Measurements from ENCODE around the gene SNN. TPM values are rescaled to one million over a fixed set of nuclear protein-coding genes. Genes with fewer than 3 reads are reported as not detected.

The SNN gene
- polyA plus RNA-seq, 1 donor from 2014 or later, result 176 TPM

DNA sequence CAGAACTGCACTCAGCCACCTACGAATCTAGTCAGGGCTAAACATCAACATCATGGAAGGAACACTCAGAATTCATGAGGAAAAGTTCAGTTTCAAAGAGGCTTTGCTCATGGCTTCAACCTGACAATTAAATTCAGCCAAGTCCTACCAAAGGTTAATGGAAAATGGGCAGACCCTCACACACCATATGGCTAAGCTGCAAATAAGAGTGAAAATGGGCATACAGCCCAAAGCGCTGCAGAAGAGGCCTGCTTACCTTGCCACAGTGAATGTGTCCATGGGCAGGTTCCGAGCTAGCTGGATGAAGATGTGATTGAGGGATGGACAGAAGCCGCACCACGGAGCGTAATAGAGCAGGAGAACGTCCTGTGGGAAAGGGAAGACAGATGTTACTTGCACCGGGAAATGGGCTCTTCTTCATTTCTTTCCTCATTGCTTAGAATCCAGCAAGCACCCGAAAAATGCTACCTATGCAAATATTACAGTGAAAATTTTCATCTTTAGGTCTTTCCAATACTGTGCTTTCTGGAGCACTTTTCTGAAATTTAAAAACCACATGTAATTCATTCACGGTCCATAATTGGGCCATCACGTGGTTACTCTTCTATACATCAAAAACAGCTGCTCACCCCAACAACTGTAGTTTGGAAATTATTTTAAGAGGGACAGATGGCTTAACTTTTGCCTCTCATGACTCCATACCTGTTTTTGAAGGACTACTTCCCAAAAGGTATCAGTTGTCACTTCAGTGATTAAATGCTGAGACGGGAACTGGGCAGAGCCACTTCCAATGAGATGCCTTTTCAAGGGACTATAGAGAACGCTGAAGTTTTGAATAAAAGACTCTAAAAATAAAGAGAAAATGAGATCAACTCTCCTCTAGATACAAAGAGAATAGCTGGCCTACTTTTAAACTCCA, 19.6 kb downstream of the SNN start:
- H3K27ac ChIP-seq (ENCODE audit: low read length), result no peak overlapping the region

DNA sequence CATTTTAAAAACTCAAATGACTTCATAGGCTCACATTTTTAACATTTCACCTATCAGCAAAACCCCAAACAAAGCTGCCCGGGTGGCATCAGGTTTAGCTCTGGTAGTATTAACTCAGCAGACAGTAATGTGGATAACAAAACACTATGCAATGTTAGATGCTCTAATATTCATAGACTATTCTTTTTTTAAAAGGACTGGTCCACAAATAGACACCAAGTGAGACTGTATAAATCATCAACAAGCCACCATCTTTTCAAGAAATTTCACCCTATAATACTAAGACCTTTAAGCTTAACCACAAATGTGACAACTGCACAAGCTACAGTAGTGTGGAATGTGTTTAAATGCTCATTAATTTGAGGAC, 20.2 kb downstream of the SNN start:
- Histone ChIP-seq H3K79me2 (replicated peaks; ENCODE audit: insufficient read depth, low read length) (no peaks in the 10 kb centered on the region), H2AFZ (ENCODE audit: low read depth, low read length) (no peak overlapping the region), H3K27ac (ENCODE audit: low read length) (no peak overlapping the region), H3K4me2 (ENCODE audit: low read length) (no peak overlapping the region), H3K27me3 (ENCODE audit: insufficient read depth, low read depth, low read length) (no peaks in the 10 kb centered on the region), H3F3A (ENCODE audit: insufficient read depth, low read length, poor library complexity, severe bottlenecking) (no peaks in the 10 kb centered on the region), H3K4me3 (ENCODE audit: low read length) (no peak overlapping the region), H3K9me3 (ENCODE audit: low read length) (no peaks in the 10 kb centered on the region), H3K9ac (ENCODE audit: low read length) (no peak overlapping the region), H3K36me3 (ENCODE audit: insufficient read depth, low read length) (peaks cover 8% of the 10 kb centered on the region), H3K9me2 (ENCODE audit: insufficient read depth, low read length) (no peaks in the 10 kb centered on the region), H4K20me1 (ENCODE audit: insufficient read depth) (no peaks in the 10 kb centered on the region)
- TF ChIP-seq, protein P1, sequence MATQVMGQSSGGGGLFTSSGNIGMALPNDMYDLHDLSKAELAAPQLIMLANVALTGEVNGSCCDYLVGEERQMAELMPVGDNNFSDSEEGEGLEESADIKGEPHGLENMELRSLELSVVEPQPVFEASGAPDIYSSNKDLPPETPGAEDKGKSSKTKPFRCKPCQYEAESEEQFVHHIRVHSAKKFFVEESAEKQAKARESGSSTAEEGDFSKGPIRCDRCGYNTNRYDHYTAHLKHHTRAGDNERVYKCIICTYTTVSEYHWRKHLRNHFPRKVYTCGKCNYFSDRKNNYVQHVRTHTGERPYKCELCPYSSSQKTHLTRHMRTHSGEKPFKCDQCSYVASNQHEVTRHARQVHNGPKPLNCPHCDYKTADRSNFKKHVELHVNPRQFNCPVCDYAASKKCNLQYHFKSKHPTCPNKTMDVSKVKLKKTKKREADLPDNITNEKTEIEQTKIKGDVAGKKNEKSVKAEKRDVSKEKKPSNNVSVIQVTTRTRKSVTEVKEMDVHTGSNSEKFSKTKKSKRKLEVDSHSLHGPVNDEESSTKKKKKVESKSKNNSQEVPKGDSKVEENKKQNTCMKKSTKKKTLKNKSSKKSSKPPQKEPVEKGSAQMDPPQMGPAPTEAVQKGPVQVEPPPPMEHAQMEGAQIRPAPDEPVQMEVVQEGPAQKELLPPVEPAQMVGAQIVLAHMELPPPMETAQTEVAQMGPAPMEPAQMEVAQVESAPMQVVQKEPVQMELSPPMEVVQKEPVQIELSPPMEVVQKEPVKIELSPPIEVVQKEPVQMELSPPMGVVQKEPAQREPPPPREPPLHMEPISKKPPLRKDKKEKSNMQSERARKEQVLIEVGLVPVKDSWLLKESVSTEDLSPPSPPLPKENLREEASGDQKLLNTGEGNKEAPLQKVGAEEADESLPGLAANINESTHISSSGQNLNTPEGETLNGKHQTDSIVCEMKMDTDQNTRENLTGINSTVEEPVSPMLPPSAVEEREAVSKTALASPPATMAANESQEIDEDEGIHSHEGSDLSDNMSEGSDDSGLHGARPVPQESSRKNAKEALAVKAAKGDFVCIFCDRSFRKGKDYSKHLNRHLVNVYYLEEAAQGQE (IDR thresholded peaks at IDR 0.05; ENCODE audit: borderline replicate concordance), result no peak
- TF ChIP-seq RAD21 (conservative IDR thresholded peaks at IDR 0.05) (no peak), MXI1 (conservative IDR thresholded peaks at IDR 0.05; ENCODE audit: poor library complexity, severe bottlenecking) (no peak), EP300 (conservative IDR thresholded peaks at IDR 0.05; ENCODE audit: poor library complexity, severe bottlenecking) (no peak), SMC3 (conservative IDR thresholded peaks at IDR 0.05; ENCODE audit: poor library complexity) (no peak), EZH2 (IDR thresholded peaks at IDR 0.05; ENCODE audit: borderline replicate concordance, insufficient read depth, low read length, poor library complexity, severe bottlenecking) (no peak), TAF1 (IDR thresholded peaks at IDR 0.05; ENCODE audit: low read depth) (no peak), POLR2AphosphoS5 (IDR thresholded peaks at IDR 0.05) (no peak)
- TF ChIP-seq, protein P2, sequence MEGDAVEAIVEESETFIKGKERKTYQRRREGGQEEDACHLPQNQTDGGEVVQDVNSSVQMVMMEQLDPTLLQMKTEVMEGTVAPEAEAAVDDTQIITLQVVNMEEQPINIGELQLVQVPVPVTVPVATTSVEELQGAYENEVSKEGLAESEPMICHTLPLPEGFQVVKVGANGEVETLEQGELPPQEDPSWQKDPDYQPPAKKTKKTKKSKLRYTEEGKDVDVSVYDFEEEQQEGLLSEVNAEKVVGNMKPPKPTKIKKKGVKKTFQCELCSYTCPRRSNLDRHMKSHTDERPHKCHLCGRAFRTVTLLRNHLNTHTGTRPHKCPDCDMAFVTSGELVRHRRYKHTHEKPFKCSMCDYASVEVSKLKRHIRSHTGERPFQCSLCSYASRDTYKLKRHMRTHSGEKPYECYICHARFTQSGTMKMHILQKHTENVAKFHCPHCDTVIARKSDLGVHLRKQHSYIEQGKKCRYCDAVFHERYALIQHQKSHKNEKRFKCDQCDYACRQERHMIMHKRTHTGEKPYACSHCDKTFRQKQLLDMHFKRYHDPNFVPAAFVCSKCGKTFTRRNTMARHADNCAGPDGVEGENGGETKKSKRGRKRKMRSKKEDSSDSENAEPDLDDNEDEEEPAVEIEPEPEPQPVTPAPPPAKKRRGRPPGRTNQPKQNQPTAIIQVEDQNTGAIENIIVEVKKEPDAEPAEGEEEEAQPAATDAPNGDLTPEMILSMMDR (IDR thresholded peaks at IDR 0.05; ENCODE audit: poor library complexity, severe bottlenecking), result no peak

More for the DNA sequence above, 19.6 kb downstream of the SNN start:
- Histone ChIP-seq H3K27me3 (ENCODE audit: insufficient read depth, low read depth, low read length) (no peaks in the 10 kb centered on the region), H3K79me2 (replicated peaks; ENCODE audit: insufficient read depth, low read length) (no peaks in the 10 kb centered on the region), H3K4me2 (ENCODE audit: low read length) (no peak overlapping the region), H3K9me2 (ENCODE audit: insufficient read depth, low read length) (no peaks in the 10 kb centered on the region), H3K36me3 (ENCODE audit: insufficient read depth, low read length) (peaks cover 8% of the 10 kb centered on the region), H3K9ac (ENCODE audit: low read length) (no peak overlapping the region), H3K4me3 (ENCODE audit: low read length) (no peak overlapping the region), H4K20me1 (ENCODE audit: insufficient read depth) (no peaks in the 10 kb centered on the region), H3F3A (ENCODE audit: insufficient read depth, low read length, poor library complexity, severe bottlenecking) (no peaks in the 10 kb centered on the region), H2AFZ (ENCODE audit: low read depth, low read length) (no peak overlapping the region), H3K9me3 (ENCODE audit: low read length) (no peaks in the 10 kb centered on the region)
- TF ChIP-seq, protein P2 (IDR thresholded peaks at IDR 0.05; ENCODE audit: poor library complexity, severe bottlenecking), result no peak
- TF ChIP-seq SMC3 (conservative IDR thresholded peaks at IDR 0.05; ENCODE audit: poor library complexity) (no peak), POLR2AphosphoS5 (IDR thresholded peaks at IDR 0.05) (no peak), RAD21 (conservative IDR thresholded peaks at IDR 0.05) (no peak)

All from neural cell (in vitro differentiated cells).